ENCODE results near the gene ATRX.
"Not testable (repeated sequence)": the region's sequence is repeated elsewhere in the genome, so short reads cannot be mapped to it uniquely, and the experiment has no call there.

The ATRX gene

DNA sequence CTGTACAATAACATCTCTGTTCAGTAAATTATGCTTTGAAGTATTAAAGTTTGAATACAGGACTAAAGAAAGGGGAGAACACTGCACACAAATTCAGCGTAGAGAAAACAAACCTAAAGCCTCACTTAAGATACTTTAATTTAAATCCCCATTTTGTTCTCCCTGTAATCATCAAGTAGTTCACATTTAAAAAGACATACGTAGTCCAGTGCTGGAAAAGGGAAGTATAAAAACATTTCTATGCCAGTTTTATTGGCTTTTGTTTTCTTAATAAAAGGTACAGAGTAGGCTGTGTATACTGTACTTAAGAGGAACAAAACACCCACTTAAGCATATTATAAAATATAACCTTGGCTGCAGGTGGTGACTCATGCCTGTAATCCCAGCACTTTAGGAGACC is 237.3 kb downstream of the ATRX start:
- DNase-seq (no peak), ATAC-seq (replicated peaks) (no peak)
- no peaks in the 10 kb centered on the region for H3K9me3 Mint-ChIP-seq
- no peak overlapping the region for H3K4me3 Mint-ChIP-seq
- no peaks in the 10 kb centered on the region for H3K27me3 Mint-ChIP-seq
- peaks cover 3% of the 10 kb centered on the region in 2 donors for H3K4me1 Mint-ChIP-seq (ENCODE audit: low read depth in 2 of 2)
- no peaks in the 10 kb centered on the region for H3K36me3 Mint-ChIP-seq (ENCODE audit: insufficient read depth)
- H3K27ac Mint-ChIP-seq: no peak overlapping the region

DNA sequence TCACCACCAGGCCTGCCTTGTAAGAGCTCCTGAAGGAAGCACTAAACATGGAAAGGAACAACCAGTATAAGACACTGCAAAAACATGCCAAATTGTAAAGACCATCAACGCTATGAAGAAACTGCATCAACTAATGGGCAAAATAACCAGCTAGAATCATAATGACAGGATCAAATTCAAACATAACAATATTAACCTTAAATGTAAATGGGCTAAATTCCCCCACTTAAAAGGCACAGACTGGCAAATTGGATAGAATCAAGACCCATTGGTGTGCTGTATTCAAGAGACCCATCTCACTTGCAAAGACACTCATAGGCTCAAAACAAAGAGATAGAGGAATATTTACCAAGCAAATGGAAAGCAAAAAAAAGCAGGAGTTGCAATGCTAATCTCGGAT is 246.2 kb downstream of the ATRX start:
- H3K27ac Mint-ChIP-seq; ATAC-seq (replicated peaks); H3K27me3 Mint-ChIP-seq; H3K36me3 Mint-ChIP-seq (ENCODE audit: insufficient read depth); DNase-seq; H3K4me3 Mint-ChIP-seq; H3K9me3 Mint-ChIP-seq: not testable (repeated sequence)
- peaks cover 6 to 19% of the 10 kb centered on the region in 2 donors for H3K4me1 Mint-ChIP-seq (ENCODE audit: low read depth in 2 of 2)

DNA sequence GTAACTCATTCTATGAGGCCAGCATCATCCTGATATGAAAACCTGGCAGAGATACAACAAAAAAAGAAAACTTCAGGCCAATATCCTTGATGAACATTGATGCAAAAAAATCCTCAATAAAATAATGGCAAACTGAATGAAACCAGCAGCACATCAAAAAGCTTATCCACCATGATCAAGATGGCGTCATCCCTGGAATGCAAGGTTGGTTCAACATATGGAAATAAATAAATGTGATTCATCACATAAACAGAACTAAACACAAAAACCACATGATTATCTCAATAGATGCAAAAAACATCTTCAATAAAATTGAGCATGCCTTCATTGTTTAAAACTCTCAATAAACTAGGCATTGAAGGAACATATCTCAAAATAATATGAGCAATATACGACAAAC is 254.8 kb downstream of the ATRX start:
- H3K9me3 Mint-ChIP-seq; H3K4me3 Mint-ChIP-seq; H3K27ac Mint-ChIP-seq; H3K27me3 Mint-ChIP-seq; DNase-seq; ATAC-seq (replicated peaks): not testable (repeated sequence)
- H3K36me3 Mint-ChIP-seq (ENCODE audit: insufficient read depth): peaks cover 10% of the 10 kb centered on the region
- H3K4me1 Mint-ChIP-seq (ENCODE audit: low read depth in 2 of 2): peaks cover 8 to 18% of the 10 kb centered on the region in 2 donors

DNA sequence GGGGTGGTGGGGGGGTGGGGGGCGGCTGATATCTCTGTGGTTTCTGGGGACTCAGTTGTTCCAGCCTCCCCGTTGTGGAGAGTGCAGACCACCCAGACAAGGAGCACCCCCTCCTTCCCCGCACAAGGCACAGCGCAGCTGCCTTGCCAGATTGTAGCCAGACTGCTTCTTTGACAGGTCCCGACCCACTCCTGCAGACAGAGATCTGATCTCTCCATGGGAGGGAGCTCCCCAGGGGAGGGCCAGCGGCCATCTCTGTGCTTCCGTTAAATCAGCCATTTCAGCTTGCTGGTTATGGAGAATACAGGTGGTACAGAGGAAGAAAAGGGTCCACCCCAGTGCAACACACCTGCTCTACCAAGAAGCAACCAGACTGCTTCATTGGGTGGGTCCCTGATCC is 258.0 kb downstream of the ATRX start:
- no peak overlapping the region for H3K27ac Mint-ChIP-seq
- H3K4me3 Mint-ChIP-seq: no peak overlapping the region
- H3K4me1 Mint-ChIP-seq (ENCODE audit: low read depth in 2 of 2): peaks cover 8 to 23% of the 10 kb centered on the region in 2 donors
- peaks cover 7% of the 10 kb centered on the region for H3K36me3 Mint-ChIP-seq (ENCODE audit: insufficient read depth)
- H3K27me3 Mint-ChIP-seq: no peaks in the 10 kb centered on the region
- DNase-seq (no peak), ATAC-seq (replicated peaks) (no peak)
- peaks cover 0 to 2% of the 10 kb centered on the region in 2 donors for H3K9me3 Mint-ChIP-seq

DNA sequence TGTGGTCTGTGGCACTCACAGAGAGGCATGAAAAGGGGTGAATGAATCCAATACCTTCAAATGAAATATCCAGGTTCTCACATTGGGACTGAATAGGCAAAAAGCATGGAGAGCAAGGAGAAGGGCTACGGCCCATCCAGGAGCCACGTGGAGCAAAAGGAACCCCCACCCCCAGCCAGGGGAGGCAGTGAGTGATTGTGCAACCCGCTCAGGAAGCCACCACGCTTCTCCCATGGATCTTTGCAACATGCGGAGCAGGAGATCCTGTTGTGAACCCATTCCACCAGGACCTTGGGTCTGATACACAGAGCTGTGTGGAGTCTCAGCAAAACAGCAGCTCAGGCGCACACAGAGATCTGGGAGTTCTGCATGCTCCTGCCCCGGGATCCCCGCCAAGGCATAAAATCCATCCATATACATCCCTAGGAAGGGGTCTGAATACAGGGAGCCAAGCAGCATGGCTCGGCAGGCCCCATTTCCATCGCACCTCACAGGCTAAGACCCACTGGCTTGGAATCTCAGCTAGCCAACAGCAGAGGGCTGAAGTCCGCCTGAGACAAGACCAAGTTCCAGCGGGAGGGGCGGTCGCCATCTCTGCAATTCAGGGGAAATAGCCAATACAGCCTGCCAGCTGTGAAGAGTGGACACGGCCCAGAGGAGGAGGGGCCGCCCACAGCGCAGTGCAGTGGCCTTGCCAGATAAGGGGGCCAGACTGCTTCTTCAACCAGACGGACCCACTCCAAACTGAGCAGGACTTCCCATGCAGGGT is 258.6 kb downstream of the ATRX start:
- no peaks in the 10 kb centered on the region for H3K27me3 Mint-ChIP-seq
- DNase-seq: no peak
- peaks cover 8 to 23% of the 10 kb centered on the region in 2 donors for H3K4me1 Mint-ChIP-seq (ENCODE audit: low read depth in 2 of 2)
- no peak overlapping the region for H3K4me3 Mint-ChIP-seq
- no peak overlapping the region for H3K27ac Mint-ChIP-seq
- H3K9me3 Mint-ChIP-seq: peaks cover 0 to 2% of the 10 kb centered on the region in 2 donors
- ATAC-seq (replicated peaks): no peak
- peaks cover 9% of the 10 kb centered on the region for H3K36me3 Mint-ChIP-seq (ENCODE audit: insufficient read depth)

DNA sequence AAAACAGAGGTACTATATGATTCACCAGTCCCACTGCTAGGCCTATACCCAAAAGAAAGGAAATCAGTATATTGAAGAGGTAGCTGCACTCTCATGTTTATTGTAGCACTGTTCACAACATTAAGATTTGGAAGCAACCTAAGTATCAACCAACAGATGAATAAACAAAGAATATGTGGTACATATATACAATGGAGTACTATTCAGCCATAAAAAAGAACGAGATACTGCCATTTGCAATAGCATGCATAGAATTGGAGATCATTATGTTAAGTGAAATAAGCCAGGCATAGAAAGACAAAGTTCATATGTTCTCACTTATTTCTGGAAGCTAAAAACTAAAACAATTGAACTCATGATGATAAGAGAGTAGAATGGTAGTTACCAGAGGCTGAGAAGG is 266.3 kb downstream of the ATRX start:
- Mint-ChIP-seq H3K4me3 (no peak overlapping the region), H3K9me3 (peaks cover 0 to 5% of the 10 kb centered on the region in 2 donors), H3K4me1 (ENCODE audit: low read depth in 2 of 2) (peaks cover 0 to 10% of the 10 kb centered on the region in 2 donors), H3K27me3 (no peaks in the 10 kb centered on the region), H3K36me3 (ENCODE audit: insufficient read depth) (peaks cover 22% of the 10 kb centered on the region), H3K27ac (no peak overlapping the region)
- DNase-seq: no peak
- no peak for ATAC-seq (replicated peaks)

DNA sequence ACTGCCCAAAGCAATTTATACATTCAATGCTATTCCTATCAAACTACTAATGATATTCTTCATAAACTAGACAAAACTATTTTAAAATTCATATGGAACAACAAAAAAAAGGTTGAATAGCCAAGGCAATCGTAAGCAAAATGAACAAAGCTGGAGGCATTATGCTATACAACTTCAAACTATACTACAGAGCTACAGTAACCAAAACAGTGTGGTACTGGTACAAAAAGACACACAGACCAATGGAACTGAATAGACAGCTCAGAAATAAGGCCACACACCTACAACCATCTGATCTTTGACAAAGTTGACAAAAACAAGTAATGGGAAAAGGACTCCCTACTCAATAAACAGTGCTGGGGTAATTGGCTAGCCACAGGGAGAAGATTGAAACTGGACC is 271.8 kb downstream of the ATRX start:
- Mint-ChIP-seq H3K4me1 (ENCODE audit: low read depth in 2 of 2) (peaks cover 0 to 14% of the 10 kb centered on the region in 2 donors), H3K27me3 (no peaks in the 10 kb centered on the region), H3K4me3 (no peak overlapping the region), H3K36me3 (ENCODE audit: insufficient read depth) (peaks cover 23% of the 10 kb centered on the region), H3K27ac (no peak overlapping the region), H3K9me3 (no peaks in the 10 kb centered on the region)
- DNase-seq: no peak
- no peak for ATAC-seq (replicated peaks)

DNA sequence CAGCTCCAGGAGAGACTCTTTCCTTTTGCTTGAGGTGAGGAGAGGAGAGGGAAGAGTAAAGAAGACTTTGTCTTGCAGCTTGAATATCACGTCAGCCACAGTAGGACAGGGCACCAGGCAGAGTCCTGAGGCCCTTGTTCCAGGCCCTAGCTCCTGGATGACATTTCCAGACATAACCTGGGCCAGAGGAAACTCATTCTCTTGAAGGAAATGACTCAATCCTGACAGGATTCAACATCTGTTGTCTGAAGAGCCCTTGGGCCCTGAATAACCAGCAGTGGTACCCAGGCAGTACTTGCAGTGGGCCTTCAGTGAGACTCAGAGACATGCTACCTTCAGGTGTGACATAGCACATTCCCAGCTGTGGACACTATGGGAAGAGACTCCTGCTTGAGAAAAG is 276.0 kb downstream of the ATRX start:
- no peaks in the 10 kb centered on the region for H3K27me3 Mint-ChIP-seq
- DNase-seq (no peak), ATAC-seq (replicated peaks) (no peak)
- H3K27ac Mint-ChIP-seq: no peak overlapping the region
- H3K4me1 Mint-ChIP-seq (ENCODE audit: low read depth in 2 of 2): peaks cover 0 to 4% of the 10 kb centered on the region in 2 donors
- no peak overlapping the region for H3K4me3 Mint-ChIP-seq
- H3K9me3 Mint-ChIP-seq: no peaks in the 10 kb centered on the region
- H3K36me3 Mint-ChIP-seq (ENCODE audit: insufficient read depth): peaks cover 29% of the 10 kb centered on the region

DNA sequence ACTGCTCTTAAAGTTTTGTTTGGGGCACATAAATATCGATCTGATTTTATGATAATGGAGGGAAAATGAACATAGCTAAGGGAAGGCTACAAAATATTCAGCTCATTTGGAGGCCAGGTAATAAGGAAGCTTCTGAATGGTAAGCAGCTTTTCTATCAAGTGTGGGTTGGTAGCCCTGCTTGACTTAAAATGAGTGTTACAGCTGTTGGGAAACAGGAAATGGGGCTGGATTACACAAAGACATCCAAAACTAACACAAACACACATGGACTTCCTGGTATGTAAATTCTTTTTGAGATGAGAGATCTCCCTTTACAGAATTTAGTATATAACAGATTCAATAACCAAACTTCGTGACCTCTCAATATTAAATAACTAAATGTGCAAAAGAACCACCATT is 280.8 kb downstream of the ATRX start:
- ATAC-seq (replicated peaks) (no peak), DNase-seq (no peak)
- no peaks in the 10 kb centered on the region for H3K9me3 Mint-ChIP-seq
- H3K4me1 Mint-ChIP-seq (ENCODE audit: low read depth in 2 of 2): peaks cover 0 to 3% of the 10 kb centered on the region in 2 donors
- H3K4me3 Mint-ChIP-seq: no peak overlapping the region
- H3K36me3 Mint-ChIP-seq (ENCODE audit: insufficient read depth): peaks cover 11% of the 10 kb centered on the region
- no peaks in the 10 kb centered on the region for H3K27me3 Mint-ChIP-seq
- no peak overlapping the region for H3K27ac Mint-ChIP-seq

DNA sequence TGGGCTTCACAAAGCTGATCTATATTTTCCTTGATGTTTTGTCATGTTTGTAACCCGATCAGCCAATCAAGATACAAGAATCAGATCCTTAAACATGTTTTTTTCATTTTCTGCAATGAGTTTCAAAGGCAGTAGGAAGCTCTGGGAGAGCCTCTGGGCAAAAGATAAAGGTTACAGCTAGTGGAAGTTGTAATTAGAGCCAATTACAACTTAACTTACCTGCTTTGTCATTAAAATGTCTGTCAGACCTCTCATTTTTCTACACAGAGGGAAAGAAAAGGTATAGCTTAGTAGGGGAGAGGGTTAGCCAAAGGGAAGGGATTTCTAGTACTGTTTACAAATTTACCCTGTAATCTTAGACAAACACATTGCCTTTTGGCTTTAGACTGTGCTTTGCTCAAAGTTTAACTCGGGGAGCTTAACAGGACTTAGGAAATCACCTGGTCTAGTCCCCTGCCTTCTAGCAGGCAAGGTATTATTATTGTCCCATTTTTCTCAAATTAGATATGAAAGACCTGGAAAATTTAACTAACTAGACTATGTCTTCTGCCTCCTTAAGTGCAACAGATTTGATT is 283.0 kb downstream of the ATRX start:
- H3K9me3 Mint-ChIP-seq: no peaks in the 10 kb centered on the region
- no peak overlapping the region for H3K4me3 Mint-ChIP-seq
- H3K27ac Mint-ChIP-seq: peak overlapping the region; percentile 7 to 75
- H3K27me3 Mint-ChIP-seq: no peaks in the 10 kb centered on the region
- peaks cover 8% of the 10 kb centered on the region for H3K36me3 Mint-ChIP-seq (ENCODE audit: insufficient read depth)
- peaks cover 0 to 3% of the 10 kb centered on the region in 2 donors for H3K4me1 Mint-ChIP-seq (ENCODE audit: low read depth in 2 of 2)
- no peak for ATAC-seq (replicated peaks)
- no peak for DNase-seq

DNA sequence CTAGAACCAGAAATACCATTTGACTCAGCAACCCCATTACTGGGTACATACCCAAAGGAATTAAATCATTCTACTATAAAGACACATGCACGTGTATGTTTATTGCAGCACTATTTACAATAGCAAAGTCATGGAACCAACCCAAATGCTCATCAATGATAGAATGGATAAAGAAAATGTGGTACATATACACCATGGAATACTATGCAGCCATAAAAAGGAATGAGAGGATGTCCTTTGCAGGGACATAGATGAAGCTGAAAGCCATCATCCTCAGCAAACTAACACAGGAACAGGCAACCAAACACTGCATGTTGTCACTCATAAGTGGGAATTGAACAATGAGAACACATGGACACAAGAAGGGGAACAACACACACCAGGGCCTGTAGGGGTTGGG is 285.9 kb downstream of the ATRX start:
- not testable (repeated sequence) for H3K4me1 Mint-ChIP-seq (ENCODE audit: low read depth in 2 of 2); H3K4me3 Mint-ChIP-seq; H3K9me3 Mint-ChIP-seq; H3K27ac Mint-ChIP-seq; DNase-seq; ATAC-seq (replicated peaks); H3K27me3 Mint-ChIP-seq; H3K36me3 Mint-ChIP-seq (ENCODE audit: insufficient read depth)

DNA sequence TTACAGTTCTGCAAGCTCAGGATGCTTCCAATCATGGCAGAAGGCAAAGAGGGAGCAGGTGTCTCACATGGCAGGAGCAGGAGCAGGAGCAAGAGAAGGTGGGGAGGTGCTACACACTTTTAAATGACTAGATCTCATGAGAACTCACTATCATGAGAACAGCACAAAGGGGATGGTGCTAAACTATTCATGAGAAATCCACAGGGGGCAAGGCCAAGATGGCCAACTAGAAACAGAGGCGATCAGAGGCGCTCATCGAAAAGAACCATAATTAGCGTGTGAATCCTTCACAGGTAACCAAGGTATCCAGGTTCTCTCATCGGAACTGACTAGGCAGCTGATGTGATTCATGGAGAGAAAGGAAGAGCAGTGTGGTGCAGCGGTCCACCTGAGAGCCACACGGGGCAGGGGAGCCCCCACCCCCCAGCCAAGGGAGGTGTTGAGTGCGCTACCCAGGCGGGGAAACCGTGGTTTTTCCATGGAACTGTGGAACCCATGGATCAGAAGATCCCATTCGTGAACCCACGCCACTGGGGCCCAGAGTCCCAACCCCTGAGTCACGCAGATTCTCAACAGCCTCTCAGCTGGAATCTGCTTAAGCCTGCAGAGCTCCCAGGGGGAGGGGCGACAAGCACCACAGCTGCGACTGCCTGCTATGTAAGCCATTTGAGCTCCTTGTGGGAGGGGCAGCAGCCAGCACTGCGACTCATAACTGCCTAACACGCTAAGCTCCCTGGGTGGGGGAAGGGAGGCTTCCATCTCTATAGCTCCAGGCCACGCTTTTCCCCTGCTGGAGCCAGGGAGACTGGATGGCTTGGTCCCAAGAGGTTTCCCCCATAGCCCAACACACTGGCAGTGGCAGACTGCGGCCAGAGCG is 292.1 kb downstream of the ATRX start:
- DNase-seq (no peak), ATAC-seq (replicated peaks) (no peak)
- Mint-ChIP-seq H3K4me3 (no peak overlapping the region), H3K9me3 (no peaks in the 10 kb centered on the region), H3K27ac (no peak overlapping the region), H3K36me3 (ENCODE audit: insufficient read depth) (peaks cover 3% of the 10 kb centered on the region), H3K27me3 (peaks cover 0 to 6% of the 10 kb centered on the region in 2 donors), H3K4me1 (ENCODE audit: low read depth in 2 of 2) (no peaks in the 10 kb centered on the region)

DNA sequence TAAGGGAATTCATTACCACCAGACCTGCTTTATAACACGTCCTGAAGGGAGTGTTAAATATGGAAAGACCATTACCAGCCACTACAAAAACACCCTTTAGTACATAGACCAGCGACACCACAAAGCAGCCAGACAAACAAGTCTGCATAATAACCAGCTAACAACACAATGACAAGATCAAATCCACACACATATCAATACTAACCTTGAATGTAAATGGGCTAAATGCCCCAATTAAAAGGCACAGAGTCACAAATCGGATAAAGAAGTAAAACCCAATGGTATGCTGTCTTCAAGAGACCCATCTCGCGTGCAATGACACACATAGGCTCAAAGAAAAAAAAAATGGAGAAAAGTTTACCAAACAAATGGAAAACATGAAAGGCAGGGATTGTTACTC is 302.0 kb downstream of the ATRX start:
- Mint-ChIP-seq H3K27ac (no peak overlapping the region), H3K36me3 (ENCODE audit: insufficient read depth) (no peaks in the 10 kb centered on the region), H3K9me3 (peaks cover 5 to 11% of the 10 kb centered on the region in 2 donors), H3K27me3 (peaks cover 20 to 37% of the 10 kb centered on the region in 2 donors), H3K4me3 (no peak overlapping the region), H3K4me1 (ENCODE audit: low read depth in 2 of 2) (no peaks in the 10 kb centered on the region)
- no peak for DNase-seq
- ATAC-seq (replicated peaks): no peak
